CD8-positive, alpha-beta memory T cell (primary cell): ENCODE measurements around the gene RNF10. TPM values are rescaled to one million over a fixed set of nuclear protein-coding genes. Genes with fewer than 3 reads are reported as not detected.
"Not testable (repeated sequence)": the region's sequence is repeated elsewhere in the genome, so short reads cannot be mapped to it uniquely, and the experiment has no call there.

Experiments
- CTCF ChIA-PET: fragments of 350-600 bp; sonication (Branson Sonifier 250); formaldehyde crosslinking; loops from one replicate; lab custom pipeline; 2021; ENCODE audit warnings: antibody characterized with exemption; lab: Charles Lee
- POLR2A ChIA-PET: fragments of 350-600 bp; sonication (Branson Sonifier 250); formaldehyde crosslinking; loops from one replicate; lab custom pipeline; 2021; ENCODE audit warnings: antibody characterized with exemption; lab: Charles Lee
- DNase-seq, 5 donors: peaks; one replicate each; pipeline versions ENCODE4 v3.0.0 to v3.0.0-alpha.2; 2020 to 2022; ENCODE audit warnings: mixed read lengths in 1 of 5
- H3K27ac ChIP-seq: one replicate; pipeline ENCODE4 v1.7.0; 2013; ENCODE audit warnings: low read depth, mild to moderate bottlenecking, low read length, moderate library complexity
- H3K27me3 ChIP-seq: 2 replicates; pipeline ENCODE4 v1.7.0; 2013; ENCODE audit warnings: low read length, mild to moderate bottlenecking; ENCODE audit not compliant: insufficient read depth, poor library complexity, severe bottlenecking
- H3K36me3 ChIP-seq: 2 replicates; pipeline ENCODE4 v1.7.0; 2013; ENCODE audit warnings: mild to moderate bottlenecking, low read length, moderate library complexity; ENCODE audit not compliant: insufficient read depth
- H3K4me1 ChIP-seq: 2 replicates; pipeline ENCODE4 v1.7.0; 2013; ENCODE audit warnings: mild to moderate bottlenecking, low read length, moderate library complexity; ENCODE audit not compliant: insufficient read depth
- H3K4me3 ChIP-seq: 2 replicates; pipeline ENCODE4 v1.7.0; 2013; ENCODE audit warnings: mild to moderate bottlenecking, low read length
- H3K9me3 ChIP-seq: 2 replicates; pipeline ENCODE4 v1.7.0; 2013; ENCODE audit warnings: mild to moderate bottlenecking, low read length
- H3K27ac Mint-ChIP-seq, 8 donors: one replicate each; pipeline ENCODE4 v1.8.0; 2020 to 2021; ENCODE audit warnings: mixed read lengths in 8 of 8, mild to moderate bottlenecking in 6 of 8, inconsistent platforms in 3 of 8, moderate library complexity in 3 of 8
- H3K27me3 Mint-ChIP-seq, 2 donors: one replicate each; pipeline ENCODE4 v1.8.0; 2020 to 2021; ENCODE audit warnings: mixed read lengths in 2 of 2, mild to moderate bottlenecking in 1 of 2, moderate library complexity in 1 of 2
- H3K36me3 Mint-ChIP-seq, 3 donors: one replicate each; pipeline ENCODE4 v1.8.0; 2020 to 2021; ENCODE audit warnings: mixed read lengths in 3 of 3, inconsistent platforms in 1 of 3, mild to moderate bottlenecking in 1 of 3
- H3K4me1 Mint-ChIP-seq, 3 donors: one replicate each; pipeline ENCODE4 v1.8.0; 2020 to 2021; ENCODE audit warnings: mixed read lengths in 3 of 3, inconsistent platforms in 1 of 3, mild to moderate bottlenecking in 1 of 3
- H3K4me3 Mint-ChIP-seq, 7 donors: one replicate each; pipeline ENCODE4 v1.8.0; 2020 to 2021; ENCODE audit warnings: mixed read lengths in 7 of 7, mild to moderate bottlenecking in 6 of 7, moderate library complexity in 4 of 7, inconsistent platforms in 2 of 7
- H3K9me3 Mint-ChIP-seq, 5 donors: one replicate each; pipeline ENCODE4 v1.8.0; 2020 to 2022; ENCODE audit warnings: mixed read lengths in 5 of 5, mild to moderate bottlenecking in 3 of 5, moderate library complexity in 2 of 5, inconsistent platforms in 1 of 5
- polyA plus RNA-seq: library from polyadenylated mRNA; unstranded; fragments of 300-500 nt; fragmentation: Illumina TruSeq; gene quantifications from one replicate; pipeline ENCODE4 v1.2.3, GENCODE V29; 2021
- total RNA-seq, 2 experiments: library from RNA; stranded (reverse); gene quantifications; one replicate each; pipeline ENCODE4 v1.2.3, GENCODE V29; 2021

RNF10 gene
- total and polyA plus RNA-seq, 3 experiments from 2014 or later, result 134 to 205 (median 173) TPM

GRCh38 chr12:120529641-120530417, 4.3 kb upstream of the RNF10 start:
- peaks cover 23 to 34% (median 31%) of the 10 kb centered on the region in 3 donors for H3K4me1 Mint-ChIP-seq
- peak overlapping the region; percentile 91 for H3K4me3 ChIP-seq
- H3K9me3 Mint-ChIP-seq, result no peaks in the 10 kb centered on the region
- DNase-seq, result no peak
- no peaks in the 10 kb centered on the region for H3K36me3 ChIP-seq
- POLR2A ChIA-PET, result interaction anchor here (0.6 to 1.3 kb wide), 5 partner anchors 8 to 91 kb away, joined by 3 to 7 read pairs (median 4); no protein-coding TSS in a partner anchor
- peaks cover 0 to 2% of the 10 kb centered on the region in 2 donors for H3K27me3 Mint-ChIP-seq
- no peaks in the 10 kb centered on the region for H3K9me3 ChIP-seq
- peaks cover 0 to 18% (median 3%) of the 10 kb centered on the region in 3 donors for H3K36me3 Mint-ChIP-seq
- peak overlapping the region; percentile 89 for H3K27ac ChIP-seq
- CTCF ChIA-PET, result no interaction called here
- H3K27ac Mint-ChIP-seq, result peak overlapping the region; percentile 91 to 100 (median 100)
- no peaks in the 10 kb centered on the region for H3K27me3 ChIP-seq
- peak overlapping the region; percentile 99 to 100 (median 100) for H3K4me3 Mint-ChIP-seq
- peaks cover 16% of the 10 kb centered on the region for H3K4me1 ChIP-seq

GRCh38 chr12:120530418-120530761, 3.8 kb upstream of the RNF10 start:
- H3K36me3 Mint-ChIP-seq, result peaks cover 0 to 23% (median 3%) of the 10 kb centered on the region in 3 donors
- H3K27ac ChIP-seq, H3K4me3 ChIP-seq, CTCF ChIA-PET, H3K9me3 Mint-ChIP-seq, H3K36me3 ChIP-seq, H3K9me3 ChIP-seq, DNase-seq, H3K27me3 Mint-ChIP-seq, H3K27me3 ChIP-seq: not testable (repeated sequence)
- H3K27ac Mint-ChIP-seq, result peak overlapping the region in 3 of 8 donors; percentile 33 to 100 (median 91)
- POLR2A ChIA-PET, result interaction anchor here (0.6 kb wide), 1 partner anchor 92 kb away, joined by 5 read pairs; no protein-coding TSS in a partner anchor
- peak overlapping the region; percentile 20 to 100 (median 100) for H3K4me3 Mint-ChIP-seq
- peaks cover 25 to 38% (median 35%) of the 10 kb centered on the region in 3 donors for H3K4me1 Mint-ChIP-seq
- H3K4me1 ChIP-seq, result peaks cover 16% of the 10 kb centered on the region

- ChIA-PET CTCF (no interaction called here), POLR2A (no interaction called here)
- peaks cover 42 to 57% (median 53%) of the 10 kb centered on the region in 3 donors for H3K4me1 Mint-ChIP-seq
These were observed 1.4 kb upstream of the RNF10 start for GRCh38 chr12:120532701-120533238.

GRCh38 chr12:120534703-120535655, 823 bp downstream of the RNF10 start:
- peak overlapping the region; percentile 92 to 99 (median 94) for H3K27ac Mint-ChIP-seq
- Histone ChIP-seq H3K27me3 (no peaks in the 10 kb centered on the region), H3K9me3 (no peaks in the 10 kb centered on the region), H3K36me3 (peaks cover 4% of the 10 kb centered on the region), H3K4me3 (peak overlapping the region; percentile 68), H3K4me1 (peaks cover 47% of the 10 kb centered on the region), H3K27ac (peak overlapping the region; percentile 86)
- peak in 4 of 5 donors; percentile 37 to 70 (median 39) for DNase-seq
- POLR2A ChIA-PET, result interaction anchor here (0.6 to 1.2 kb wide), 7 partner anchors 32 to 243 kb away, joined by 3 to 7 read pairs (median 4); partner anchors contain the start of genes POP5 and RNU4-2
- H3K36me3 Mint-ChIP-seq, result peaks cover 0 to 45% (median 7%) of the 10 kb centered on the region in 3 donors
- H3K9me3 Mint-ChIP-seq, result no peaks in the 10 kb centered on the region
- H3K4me3 Mint-ChIP-seq, result peak overlapping the region; percentile 90 to 98 (median 95)
- CTCF ChIA-PET, result interaction anchor here (0.7 to 3.2 kb wide), 2 partner anchors 19 to 66 kb away, joined by 3 to 13 read pairs; partner anchors contain the start of gene SRSF9
- H3K27me3 Mint-ChIP-seq, result peaks cover 0 to 2% of the 10 kb centered on the region in 2 donors
- H3K4me1 Mint-ChIP-seq, result peaks cover 47 to 60% (median 55%) of the 10 kb centered on the region in 3 donors

More at GRCh38 chr12:120532701-120533238, 1.4 kb upstream of the RNF10 start:
- Histone ChIP-seq H3K4me3 (no peak overlapping the region), H3K27ac (no peak overlapping the region), H3K4me1 (peaks cover 38% of the 10 kb centered on the region), H3K36me3 (no peaks in the 10 kb centered on the region), H3K9me3 (no peaks in the 10 kb centered on the region), H3K27me3 (no peaks in the 10 kb centered on the region)
- peaks cover 0 to 2% of the 10 kb centered on the region in 2 donors for H3K27me3 Mint-ChIP-seq
- H3K9me3 Mint-ChIP-seq, result no peaks in the 10 kb centered on the region
- peak overlapping the region in 4 of 7 donors; percentile 37 to 62 (median 44) for H3K4me3 Mint-ChIP-seq
- H3K27ac Mint-ChIP-seq, result peak overlapping the region in 2 of 8 donors; percentile 38 to 92
- peaks cover 1 to 36% (median 3%) of the 10 kb centered on the region in 3 donors for H3K36me3 Mint-ChIP-seq
- DNase-seq, result no peak

- no peaks in the 10 kb centered on the region for H3K9me3 Mint-ChIP-seq
- Histone ChIP-seq H3K36me3 (peaks cover 4% of the 10 kb centered on the region), H3K4me3 (peak overlapping the region; percentile 55), H3K27ac (peak overlapping the region; percentile 86), H3K27me3 (no peaks in the 10 kb centered on the region), H3K4me1 (peaks cover 59% of the 10 kb centered on the region), H3K9me3 (no peaks in the 10 kb centered on the region)
- POLR2A ChIA-PET, result no interaction called here
- CTCF ChIA-PET, result interaction anchor here (1.1 to 3.2 kb wide), 2 partner anchors 40 to 67 kb away, joined by 3 to 13 read pairs; partner anchors contain the start of gene SRSF9
- peaks cover 0 to 2% of the 10 kb centered on the region in 2 donors for H3K27me3 Mint-ChIP-seq
- peak overlapping the region; percentile 90 to 98 (median 95) for H3K4me3 Mint-ChIP-seq
- H3K4me1 Mint-ChIP-seq, result peaks cover 55 to 69% (median 61%) of the 10 kb centered on the region in 3 donors
- peaks cover 0 to 55% (median 9%) of the 10 kb centered on the region in 3 donors for H3K36me3 Mint-ChIP-seq
- peak in 3 of 5 donors; percentile 12 to 31 (median 13) for DNase-seq
- peak overlapping the region; percentile 29 to 95 (median 90) for H3K27ac Mint-ChIP-seq
These were observed 2.1 kb downstream of the RNF10 start for GRCh38 chr12:120536064-120536791.

GRCh38 chr12:120537856-120538220, 3.7 kb downstream of the RNF10 start:
- POLR2A ChIA-PET, result interaction anchor here (1.2 to 1.8 kb wide), 2 partner anchors 9 to 41 kb away, joined by 3 to 7 read pairs; partner anchors contain the start of gene COQ5
- H3K4me3 ChIP-seq, result peak overlapping the region; percentile 26
- Mint-ChIP-seq H3K27ac (peak overlapping the region in 7 of 8 donors; percentile 30 to 92 (median 84)), H3K4me3 (peak overlapping the region; percentile 90 to 98 (median 95)), H3K4me1 (peaks cover 60 to 80% (median 65%) of the 10 kb centered on the region in 3 donors), H3K9me3 (no peaks in the 10 kb centered on the region), H3K27me3 (peaks cover 0 to 2% of the 10 kb centered on the region in 2 donors), H3K36me3 (peaks cover 0 to 65% (median 9%) of the 10 kb centered on the region in 3 donors)
- DNase-seq, result no peak
- peaks cover 4% of the 10 kb centered on the region for H3K36me3 ChIP-seq
- H3K9me3 ChIP-seq, result no peaks in the 10 kb centered on the region
- H3K27me3 ChIP-seq, result no peaks in the 10 kb centered on the region
- no peak overlapping the region for H3K27ac ChIP-seq
- peaks cover 64% of the 10 kb centered on the region for H3K4me1 ChIP-seq
- CTCF ChIA-PET, result no interaction called here
